H9 (cell line): Measurements from ENCODE around the gene DOCK1. TPM values are rescaled to one million over a fixed set of nuclear protein-coding genes. Genes with fewer than 3 reads are reported as not detected.

Source experiments
- DNase-seq: peaks from one replicate; pipeline ENCODE4 v3.0.0-alpha.2; 2017
- H2AFZ ChIP-seq: one replicate; pipeline ENCODE4 v1.6.1; 2013; ENCODE audit warnings: mild to moderate bottlenecking, low read length, control low read depth, moderate library complexity
- H2AK5ac ChIP-seq: 2 replicates; pipeline ENCODE4 v1.6.1; 2013; ENCODE audit warnings: low read length, control low read depth, mixed read lengths; ENCODE audit not compliant: insufficient read length
- H2BK120ac ChIP-seq: one replicate; pipeline ENCODE4 v1.6.1; 2013; ENCODE audit warnings: low read depth, mild to moderate bottlenecking, low read length, control low read depth, inconsistent platforms; ENCODE audit not compliant: poor library complexity, severe bottlenecking
- H2BK12ac ChIP-seq: 2 replicates; pipeline ENCODE4 v1.6.1; 2013; ENCODE audit warnings: low read length, control low read depth, mixed read lengths, low read depth; ENCODE audit not compliant: insufficient read length
- H2BK15ac ChIP-seq: 2 replicates; pipeline ENCODE4 v1.6.1; 2013; ENCODE audit warnings: low read depth, low read length, control low read depth
- H2BK20ac ChIP-seq: one replicate; pipeline ENCODE4 v1.6.1; 2013; ENCODE audit warnings: low read depth, mild to moderate bottlenecking, low read length, control low read depth, inconsistent platforms; ENCODE audit not compliant: poor library complexity, severe bottlenecking
- H2BK5ac ChIP-seq: 2 replicates; pipeline ENCODE4 v1.6.1; 2013; ENCODE audit warnings: low read length, control low read depth, mixed read lengths; ENCODE audit not compliant: insufficient read length
- H3K14ac ChIP-seq: 2 replicates; pipeline ENCODE4 v1.6.1; 2013; ENCODE audit warnings: low read length, control low read depth; ENCODE audit not compliant: insufficient read depth
- H3K18ac ChIP-seq: 2 replicates; pipeline ENCODE4 v1.6.1; 2013; ENCODE audit warnings: low read depth, mild to moderate bottlenecking, mixed read lengths, low read length, control low read depth; ENCODE audit not compliant: insufficient read length
- H3K23ac ChIP-seq: 2 replicates; pipeline ENCODE4 v1.6.1; 2013; ENCODE audit warnings: low read length, control low read depth, mixed read lengths, low read depth; ENCODE audit not compliant: insufficient read length
- H3K23me2 ChIP-seq: 2 replicates; pipeline ENCODE4 v1.6.1; 2013; ENCODE audit warnings: low read depth, mild to moderate bottlenecking, mixed read lengths, low read length, control low read depth; ENCODE audit not compliant: insufficient read length, poor library complexity, severe bottlenecking
- H3K27ac ChIP-seq: 2 replicates; pipeline ENCODE4 v1.5.1; 2013; ENCODE audit warnings: low read length, control low read depth, mixed read lengths, low read depth; ENCODE audit not compliant: insufficient read length
- H3K27me3 ChIP-seq: 2 replicates; pipeline ENCODE4 v1.6.1; 2013; ENCODE audit warnings: low read length, control low read depth, inconsistent platforms; ENCODE audit not compliant: insufficient read depth
- H3K4ac ChIP-seq: 2 replicates; pipeline ENCODE4 v1.6.1; 2013; ENCODE audit warnings: low read depth, mild to moderate bottlenecking, control low read depth, inconsistent platforms, low read length, moderate library complexity
- H3K4me1 ChIP-seq: 2 replicates; pipeline ENCODE4 v1.6.1; 2013; ENCODE audit warnings: low read length, control low read depth, inconsistent platforms; ENCODE audit not compliant: insufficient read depth
- H3K4me2 ChIP-seq: 2 replicates; pipeline ENCODE4 v1.6.1; 2013; ENCODE audit warnings: low read length, control low read depth, mixed read lengths; ENCODE audit not compliant: insufficient read length, insufficient read depth
- H3K56ac ChIP-seq: 2 replicates; pipeline ENCODE4 v1.6.1; 2013; ENCODE audit warnings: low read depth, mild to moderate bottlenecking, mixed read lengths, low read length, control low read depth; ENCODE audit not compliant: insufficient read length
- H3K79me1 ChIP-seq: 2 replicates; pipeline ENCODE4 v1.6.1; 2013; ENCODE audit warnings: low read depth, mild to moderate bottlenecking, moderate library complexity, low read length, control low read depth, inconsistent platforms; ENCODE audit not compliant: insufficient read depth, poor library complexity, severe bottlenecking
- H3K79me2 ChIP-seq: 2 replicates; pipeline ENCODE4 v1.6.1; 2013; ENCODE audit warnings: low read length, control low read depth, inconsistent platforms; ENCODE audit not compliant: insufficient read depth
- H3K9ac ChIP-seq: 2 replicates; pipeline ENCODE4 v1.6.1; 2013; ENCODE audit warnings: low read length, control low read depth, mixed read lengths; ENCODE audit not compliant: insufficient read length; ENCODE audit errors: extremely low read depth
- H3K9me3 ChIP-seq: one replicate; pipeline ENCODE4 v1.6.1; 2013; ENCODE audit warnings: low read depth, low read length, inconsistent platforms; ENCODE audit not compliant: control insufficient read depth
- H3T11ph ChIP-seq: one replicate; pipeline ENCODE4 v1.6.1; 2013; ENCODE audit warnings: mild to moderate bottlenecking, low read length, control low read depth, inconsistent platforms
- H4K20me1 ChIP-seq: one replicate; pipeline ENCODE4 v1.6.1; 2013; ENCODE audit not compliant: control insufficient read depth, insufficient read length, insufficient read depth
- H4K5ac ChIP-seq: 2 replicates; pipeline ENCODE4 v1.6.1; 2013; ENCODE audit warnings: low read depth, mild to moderate bottlenecking, mixed read lengths, low read length, control low read depth; ENCODE audit not compliant: insufficient read length
- H4K8ac ChIP-seq: replicated peaks from 2 replicates; pipeline ENCODE4 v1.6.1; 2013; ENCODE audit warnings: low read length, control low read depth, mixed read lengths, low read depth; ENCODE audit not compliant: insufficient read length
- H4K91ac ChIP-seq: 2 replicates; pipeline ENCODE4 v1.6.1; 2013; ENCODE audit warnings: low read depth, mild to moderate bottlenecking, moderate library complexity, mixed read lengths, low read length, control low read depth; ENCODE audit not compliant: insufficient read length
- H3K27ac Mint-ChIP-seq, 3 experiments: 2 replicates in 2 of 3; 3 replicates in 1 of 3; pipeline ENCODE4 v1.8.0; 2020 to 2021; ENCODE audit warnings: mixed read lengths in 3 of 3, mild to moderate bottlenecking in 1 of 3, moderate library complexity in 1 of 3
- H3K27me3 Mint-ChIP-seq: 2 replicates; pipeline ENCODE4 v1.8.0; 2021; ENCODE audit warnings: low read depth, mild to moderate bottlenecking, moderate library complexity, mixed read lengths
- H3K36me3 Mint-ChIP-seq, 3 experiments: 2 replicates in 2 of 3; 3 replicates in 1 of 3; pipeline ENCODE4 v1.8.0; 2020 to 2021; ENCODE audit warnings: low read depth in 3 of 3, mixed read lengths in 3 of 3; ENCODE audit not compliant: insufficient read depth in 1 of 3
- H3K4me1 Mint-ChIP-seq, 2 experiments: 2 replicates each; pipeline ENCODE4 v1.8.0; 2020; ENCODE audit warnings: mixed read lengths in 2 of 2
- H3K4me3 Mint-ChIP-seq, 2 experiments: 2 replicates in 1 of 2; 3 replicates in 1 of 2; pipeline ENCODE4 v1.8.0; 2020 to 2021; ENCODE audit warnings: mild to moderate bottlenecking in 2 of 2, mixed read lengths in 2 of 2, moderate library complexity in 1 of 2
- H3K9me3 Mint-ChIP-seq, 2 experiments: 2 replicates in 1 of 2; 3 replicates in 1 of 2; pipeline ENCODE4 v1.8.0; 2020; ENCODE audit warnings: mild to moderate bottlenecking in 2 of 2, mixed read lengths in 2 of 2, moderate library complexity in 1 of 2
- WGBS: extraction: QIAGEN DNeasy Blood & Tissue Kit; methylation state at CpG from one replicate; pipeline ENCODE4 v1.1.7; 2013; ENCODE audit warnings: missing lambda C conversion rate, low lambda C conversion rate, mixed read lengths; ENCODE audit not compliant: insufficient read length; ENCODE audit errors: extremely low coverage; 5-methylcytosine and 5-hydroxymethylcytosine counted together
- total RNA-seq: library from RNA; stranded (reverse); gene quantifications from 2 replicates; pipeline ENCODE4 v1.2.1, GENCODE V29; 2021
- TF ChIP-seq, protein P1 (sequence below): fragments of 200-600 bp; sonication (generic); conservative IDR thresholded peaks from 3 replicates; pipeline ENCODE4 v1.8.0; 2021; ENCODE audit warnings: antibody characterized with exemption, mild to moderate bottlenecking

DOCK1 gene
- total RNA-seq, 1 experiment from 2014 or later, result 57.0 TPM

DNA sequence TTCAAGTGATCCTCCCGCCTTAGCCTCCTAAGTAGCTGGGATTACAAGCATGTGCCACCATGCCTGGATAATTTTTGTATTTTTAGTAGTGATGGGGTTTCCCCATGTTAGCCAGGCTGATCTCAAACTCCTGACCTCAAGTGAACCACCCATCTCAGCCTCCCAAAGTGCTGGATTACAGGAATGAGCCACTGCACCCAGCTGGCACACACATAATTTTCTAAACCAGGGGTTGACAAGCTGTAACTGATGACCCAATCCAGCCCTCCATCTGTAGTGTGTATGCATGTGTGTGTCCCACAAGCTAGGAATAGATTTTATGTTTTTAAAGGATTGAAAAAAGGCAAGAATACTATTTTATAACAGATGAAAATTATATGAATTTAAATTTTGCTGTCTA lies 417.1 kb downstream of the DOCK1 start:
- no peaks in the 10 kb centered on the region for H3K9me3 ChIP-seq

More for the DNA sequence above, 417.1 kb downstream of the DOCK1 start:
- Histone ChIP-seq H2BK15ac (no peak overlapping the region), H3K79me2 (no peaks in the 10 kb centered on the region), H3K4me1 (no peaks in the 10 kb centered on the region), H2BK120ac (no peak overlapping the region), H2AFZ (no peak overlapping the region), H3K9ac (no peak overlapping the region), H4K20me1 (no peaks in the 10 kb centered on the region), H2BK5ac (no peak overlapping the region), H3K4me2 (no peak overlapping the region), H3K27ac (no peak overlapping the region), H3K14ac (no peak overlapping the region), H3K27me3 (no peaks in the 10 kb centered on the region), H3K4ac (no peak overlapping the region), H3K23ac (no peak overlapping the region), H4K91ac (no peak overlapping the region), H2BK20ac (no peak overlapping the region), H3T11ph (no peak overlapping the region), H2AK5ac (no peak overlapping the region), H4K8ac (no peak overlapping the region), H3K23me2 (no peaks in the 10 kb centered on the region), H2BK12ac (no peak overlapping the region), H3K56ac (no peak overlapping the region), H4K5ac (no peak overlapping the region), H3K18ac (no peak overlapping the region), H3K79me1 (no peaks in the 10 kb centered on the region)
- H3K9me3 Mint-ChIP-seq, result no peaks in the 10 kb centered on the region
- WGBS, result no CpG with 5 or more reads among the region's 1 CpG
- H3K4me1 Mint-ChIP-seq, result no peaks in the 10 kb centered on the region
- no peaks in the 10 kb centered on the region for H3K36me3 Mint-ChIP-seq
- H3K27ac Mint-ChIP-seq, result no peak overlapping the region
- TF ChIP-seq, protein P1, sequence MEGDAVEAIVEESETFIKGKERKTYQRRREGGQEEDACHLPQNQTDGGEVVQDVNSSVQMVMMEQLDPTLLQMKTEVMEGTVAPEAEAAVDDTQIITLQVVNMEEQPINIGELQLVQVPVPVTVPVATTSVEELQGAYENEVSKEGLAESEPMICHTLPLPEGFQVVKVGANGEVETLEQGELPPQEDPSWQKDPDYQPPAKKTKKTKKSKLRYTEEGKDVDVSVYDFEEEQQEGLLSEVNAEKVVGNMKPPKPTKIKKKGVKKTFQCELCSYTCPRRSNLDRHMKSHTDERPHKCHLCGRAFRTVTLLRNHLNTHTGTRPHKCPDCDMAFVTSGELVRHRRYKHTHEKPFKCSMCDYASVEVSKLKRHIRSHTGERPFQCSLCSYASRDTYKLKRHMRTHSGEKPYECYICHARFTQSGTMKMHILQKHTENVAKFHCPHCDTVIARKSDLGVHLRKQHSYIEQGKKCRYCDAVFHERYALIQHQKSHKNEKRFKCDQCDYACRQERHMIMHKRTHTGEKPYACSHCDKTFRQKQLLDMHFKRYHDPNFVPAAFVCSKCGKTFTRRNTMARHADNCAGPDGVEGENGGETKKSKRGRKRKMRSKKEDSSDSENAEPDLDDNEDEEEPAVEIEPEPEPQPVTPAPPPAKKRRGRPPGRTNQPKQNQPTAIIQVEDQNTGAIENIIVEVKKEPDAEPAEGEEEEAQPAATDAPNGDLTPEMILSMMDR, result no peak
- no peak for DNase-seq
- H3K4me3 Mint-ChIP-seq, result no peak overlapping the region
- H3K27me3 Mint-ChIP-seq, result no peaks in the 10 kb centered on the region
